Muscle of arm (tissue), 14 donors: ENCODE measurements around the gene KRTAP26-1. TPM values are rescaled to one million over a fixed set of nuclear protein-coding genes. Genes with fewer than 3 reads are reported as not detected.
A peak's percentile ranks its signal among the peaks of the same experiment; 100 is the strongest.

ENCODE experiments used
- DNase-seq: peaks from one replicate; pipeline ENCODE4 v3.0.0-alpha.2; 2013
- long read RNA-seq, 11 donors: transcript quantifications; one replicate each; lab custom pipeline, GENCODE V29; 2026
- polyA plus RNA-seq, 12 donors: library from polyadenylated mRNA; unstranded; fragments of 120-200 nt; gene quantifications; one replicate each; pipeline ENCODE4 v1.2.1, GENCODE V29; 2013; ENCODE audit not compliant: insufficient read length in 12 of 12

Gene KRTAP26-1
- not detected for polyA plus RNA-seq
- long read RNA-seq, donor 1 = 0 reads
- long read RNA-seq, donor 2 = 0 reads
- long read RNA-seq, donor 3 = 0 reads
- long read RNA-seq, donor 4 = 0 reads
- long read RNA-seq, donor 5 = 0 reads
- long read RNA-seq, donor 6 = 0 reads
- long read RNA-seq, donor 7 = 0 reads
- long read RNA-seq, donor 8 = 0 reads
- long read RNA-seq, donor 9 = 0 reads
- long read RNA-seq, donor 10 = 0 reads
- long read RNA-seq, donor 11 = 0 reads

GRCh38 chr21:30320215-30320614, at the start of gene KRTAP26-1:
Gene KRTAP26-1 (minus strand): TSS chr21:30320315. CDS start chr21:30320035, 280 bp downstream.
- no peak for DNase-seq

- peak; percentile 24 for DNase-seq
Observed at GRCh38 chr21:30355906-30356305, 35.8 kb upstream of the KRTAP26-1 start.

- no peak for DNase-seq
Observed at GRCh38 chr21:30354308-30355005, 34.3 kb upstream of the KRTAP26-1 start.

- DNase-seq = no peak
Observed at GRCh38 chr21:30351534-30351933, 31.4 kb upstream of the KRTAP26-1 start.

GRCh38 chr21:30349572-30349971, 29.5 kb upstream of the KRTAP26-1 start:
- DNase-seq = no peak

GRCh38 chr21:30348506-30348905, 28.4 kb upstream of the KRTAP26-1 start, which contains the start of gene KRTAP23-1:
Gene KRTAP23-1 (minus strand): TSS chr21:30348606. CDS start chr21:30348606, 0 bp downstream.
- no peak for DNase-seq

GRCh38 chr21:30345014-30345413, 24.9 kb upstream of the KRTAP26-1 start:
- no peak for DNase-seq

GRCh38 chr21:30340714-30341573, 20.8 kb upstream of the KRTAP26-1 start:
- DNase-seq = no peak

GRCh38 chr21:30338717-30339116, 18.6 kb upstream of the KRTAP26-1 start:
- no peak for DNase-seq

- no peak for DNase-seq
Observed at GRCh38 chr21:30337772-30338171, 17.7 kb upstream of the KRTAP26-1 start.

- no peak for DNase-seq
Observed at GRCh38 chr21:30337276-30337744, 17.2 kb upstream of the KRTAP26-1 start, which contains the start of gene KRTAP27-1. Gene KRTAP27-1 (minus strand): TSS chr21:30337694. CDS start chr21:30337668, 26 bp downstream.

- DNase-seq = no peak
Observed at GRCh38 chr21:30336596-30336995, 16.5 kb upstream of the KRTAP26-1 start.

- DNase-seq = no peak
Observed at GRCh38 chr21:30333736-30334135, 13.6 kb upstream of the KRTAP26-1 start.

- DNase-seq = no peak
Observed at GRCh38 chr21:30332681-30333080, 12.6 kb upstream of the KRTAP26-1 start.

GRCh38 chr21:30329203-30329875, 9.2 kb upstream of the KRTAP26-1 start:
- DNase-seq = no peak

GRCh38 chr21:30326390-30326789, 6.3 kb upstream of the KRTAP26-1 start:
- no peak for DNase-seq

- DNase-seq = no peak
Observed at GRCh38 chr21:30315701-30316100, 4.4 kb downstream of the KRTAP26-1 start.

GRCh38 chr21:30306884-30307283, 13.2 kb downstream of the KRTAP26-1 start:
- DNase-seq = no peak

GRCh38 chr21:30305136-30305535, 15.0 kb downstream of the KRTAP26-1 start:
- DNase-seq = no peak

GRCh38 chr21:30289215-30289614, 30.9 kb downstream of the KRTAP26-1 start, which contains the start of gene KRTAP25-1:
Gene KRTAP25-1 (minus strand): TSS chr21:30289514. CDS start chr21:30289490, 24 bp downstream.
- no peak for DNase-seq

- DNase-seq = no peak
Observed at GRCh38 chr21:30282850-30283249, 37.3 kb downstream of the KRTAP26-1 start, which contains the start of gene KRTAP24-1. Gene KRTAP24-1 (minus strand): TSS chr21:30282950. CDS start chr21:30282932, 18 bp downstream.
